GM21390 (cell line): Measurements from ENCODE around the gene SLC35E2B.
A peak's percentile ranks its signal among the peaks of the same experiment; 100 is the strongest.
"Not testable (repeated sequence)": the region's sequence is repeated elsewhere in the genome, so short reads cannot be mapped to it uniquely, and the experiment has no call there.

ENCODE experiments used
- ATAC-seq: cut with Tn5 transposase; IDR thresholded peaks from one replicate; pipeline ENCODE4 v1.9.1; 2021; ENCODE audit not compliant: unreplicated experiment

SLC35E2B gene

GRCh38 chr1:1692714-1693647 is at the start of gene SLC35E2B:
Gene SLC35E2B (minus strand): TSS chr1:1692795. CDS start chr1:1676699, 16,096 bp downstream.
- peak; percentile 76 for ATAC-seq

- not testable (repeated sequence) for ATAC-seq
Observed at GRCh38 chr1:1741013-1741412, 48.4 kb upstream of the SLC35E2B start.

GRCh38 chr1:1738799-1739337 is 46.3 kb upstream of the SLC35E2B start:
- ATAC-seq = not testable (repeated sequence)

- ATAC-seq = not testable (repeated sequence)
Observed at GRCh38 chr1:1737675-1738590, 45.3 kb upstream of the SLC35E2B start.

GRCh38 chr1:1732381-1732780 is 39.8 kb upstream of the SLC35E2B start:
- ATAC-seq = no peak

- no peak for ATAC-seq
Observed at GRCh38 chr1:1730870-1731269, 38.3 kb upstream of the SLC35E2B start.

GRCh38 chr1:1730230-1730629 is 37.6 kb upstream of the SLC35E2B start:
- ATAC-seq = not testable (repeated sequence)

- ATAC-seq = not testable (repeated sequence)
Observed at GRCh38 chr1:1729116-1729816, 36.7 kb upstream of the SLC35E2B start.

GRCh38 chr1:1728308-1729005 is 35.9 kb upstream of the SLC35E2B start:
- ATAC-seq = not testable (repeated sequence)

- not testable (repeated sequence) for ATAC-seq
Observed at GRCh38 chr1:1727131-1727651, 34.6 kb upstream of the SLC35E2B start.

- ATAC-seq = not testable (repeated sequence)
Observed at GRCh38 chr1:1726088-1726487, 33.5 kb upstream of the SLC35E2B start.

GRCh38 chr1:1724035-1724864 is 31.7 kb upstream of the SLC35E2B start, which contains the start of gene CDK11A:
Gene CDK11A (minus strand): TSS chr1:1724357. CDS start chr1:1722818, 1,539 bp downstream.
- peak; percentile 93 for ATAC-seq

- ATAC-seq = no peak
Observed at GRCh38 chr1:1721201-1721600, 28.6 kb upstream of the SLC35E2B start.

- not testable (repeated sequence) for ATAC-seq
Observed at GRCh38 chr1:1715109-1715883, 22.7 kb upstream of the SLC35E2B start.

- ATAC-seq = not testable (repeated sequence)
Observed at GRCh38 chr1:1707897-1708296, 15.3 kb upstream of the SLC35E2B start.

GRCh38 chr1:1707241-1707640 is 14.6 kb upstream of the SLC35E2B start:
- not testable (repeated sequence) for ATAC-seq

- not testable (repeated sequence) for ATAC-seq
Observed at GRCh38 chr1:1705623-1706022, 13.0 kb upstream of the SLC35E2B start.
